OCI-LY1 (cell line): ENCODE results near the gene VTI1A.

ENCODE experiments used
- CTCF ChIP-seq: fragments of 200-600 bp; sonication (generic), shearing (Covaris generic); IDR thresholded peaks from 2 replicates; pipeline ENCODE4 v1.5.1; 2017; ENCODE audit warnings: mild to moderate bottlenecking, antibody characterized with exemption, low read length, moderate library complexity, mixed read lengths
- EZH2 ChIP-seq: fragments of 200-600 bp; sonication (generic), shearing (Covaris generic); IDR thresholded peaks from 2 replicates; pipeline ENCODE4 v1.8.0; 2017; ENCODE audit warnings: borderline replicate concordance, mixed run types, mild to moderate bottlenecking, antibody characterized with exemption, low read length, moderate library complexity, mixed read lengths

GRCh38 chr10:112679392-112679791 is 232.4 kb downstream of the VTI1A start:
- TF ChIP-seq CTCF (no peak), EZH2 (no peak)
